ENCODE results near the gene VWC2.

DNA sequence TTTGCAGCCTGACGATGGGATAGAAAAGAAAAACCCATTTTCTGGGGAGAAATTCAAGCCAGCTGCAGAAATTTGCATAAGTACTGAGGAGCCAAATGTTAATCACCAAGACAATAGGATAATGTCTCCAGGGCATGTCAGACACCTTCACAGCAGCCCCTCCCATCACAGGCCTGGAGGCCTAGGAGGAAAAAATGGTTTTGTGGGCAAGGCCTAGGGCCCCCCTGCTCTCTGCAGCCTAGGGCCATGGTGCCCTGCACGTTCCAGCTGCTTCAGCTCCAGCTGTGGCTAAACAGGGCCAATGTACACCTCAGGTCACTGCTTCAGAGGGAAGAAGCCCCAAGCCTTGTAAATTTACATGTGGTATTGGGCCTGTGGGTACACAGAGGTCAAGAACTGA, 158.2 kb downstream of the VWC2 start:
- TF ChIP-seq, protein P1, sequence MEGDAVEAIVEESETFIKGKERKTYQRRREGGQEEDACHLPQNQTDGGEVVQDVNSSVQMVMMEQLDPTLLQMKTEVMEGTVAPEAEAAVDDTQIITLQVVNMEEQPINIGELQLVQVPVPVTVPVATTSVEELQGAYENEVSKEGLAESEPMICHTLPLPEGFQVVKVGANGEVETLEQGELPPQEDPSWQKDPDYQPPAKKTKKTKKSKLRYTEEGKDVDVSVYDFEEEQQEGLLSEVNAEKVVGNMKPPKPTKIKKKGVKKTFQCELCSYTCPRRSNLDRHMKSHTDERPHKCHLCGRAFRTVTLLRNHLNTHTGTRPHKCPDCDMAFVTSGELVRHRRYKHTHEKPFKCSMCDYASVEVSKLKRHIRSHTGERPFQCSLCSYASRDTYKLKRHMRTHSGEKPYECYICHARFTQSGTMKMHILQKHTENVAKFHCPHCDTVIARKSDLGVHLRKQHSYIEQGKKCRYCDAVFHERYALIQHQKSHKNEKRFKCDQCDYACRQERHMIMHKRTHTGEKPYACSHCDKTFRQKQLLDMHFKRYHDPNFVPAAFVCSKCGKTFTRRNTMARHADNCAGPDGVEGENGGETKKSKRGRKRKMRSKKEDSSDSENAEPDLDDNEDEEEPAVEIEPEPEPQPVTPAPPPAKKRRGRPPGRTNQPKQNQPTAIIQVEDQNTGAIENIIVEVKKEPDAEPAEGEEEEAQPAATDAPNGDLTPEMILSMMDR (IDR thresholded peaks at IDR 0.05) = no peak
- no peak for TF ChIP-seq EZH2 (IDR thresholded peaks at IDR 0.05; ENCODE audit: borderline replicate concordance, insufficient read depth, low read depth, low read length, poor library complexity, severe bottlenecking)
